ENCODE results near the gene ZNF586.
"Not testable (repeated sequence)": the region's sequence is repeated elsewhere in the genome, so short reads cannot be mapped to it uniquely, and the experiment has no call there.

Gene ZNF586

GRCh38 chr19:57817976-57818375, 48.5 kb downstream of the ZNF586 start:
- no peak for TF ChIP-seq CTCF (IDR thresholded peaks at IDR 0.05; ENCODE audit: insufficient read depth, low read depth, low read length, missing control alignments)
- no peak overlapping the region for H3K4me3 ChIP-seq (ENCODE audit: low read depth, low read length)
- no peak for DNase-seq (ENCODE audit: low read depth)

- H3K4me3 ChIP-seq (ENCODE audit: low read depth, low read length): no peak overlapping the region
- no peak for TF ChIP-seq CTCF (IDR thresholded peaks at IDR 0.05; ENCODE audit: insufficient read depth, low read depth, low read length, missing control alignments)
- DNase-seq (ENCODE audit: low read depth): no peak
Observed at GRCh38 chr19:57818378-57818777, 48.9 kb downstream of the ZNF586 start.

DNA sequence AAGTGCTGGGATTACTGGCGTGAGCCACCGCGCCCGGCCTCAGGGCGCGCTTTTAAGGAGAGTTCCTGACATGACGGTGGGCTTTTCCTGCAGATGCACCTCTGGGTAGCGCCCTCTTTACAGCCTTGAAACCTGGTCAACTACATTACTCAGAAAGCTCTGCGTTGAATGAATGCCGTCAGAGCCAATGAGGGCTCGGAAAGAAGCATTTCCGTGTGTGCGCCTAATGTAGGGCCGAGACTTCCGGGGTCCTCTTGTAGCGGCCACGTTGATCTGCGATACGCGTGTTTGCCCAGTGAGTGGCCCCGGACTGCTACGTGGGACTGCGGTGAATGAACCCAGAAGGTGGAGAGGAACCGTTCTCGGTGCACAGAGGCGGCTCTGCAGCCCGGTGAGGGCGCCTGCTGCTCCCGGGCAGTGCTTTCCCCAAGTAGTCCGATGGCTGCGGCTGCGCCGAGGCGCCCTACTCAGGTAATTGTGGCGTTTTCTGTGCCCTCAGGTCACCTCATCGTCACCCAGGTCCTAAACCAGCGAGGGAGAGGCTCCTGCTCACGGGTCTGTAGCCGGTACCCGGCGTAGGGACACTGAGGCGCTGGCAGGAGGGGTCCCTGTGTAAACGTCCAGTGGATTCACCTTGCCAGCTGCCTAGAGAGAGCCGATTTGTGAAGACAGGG, 50.1 kb downstream of the ZNF586 start:
- TF ChIP-seq CTCF (IDR thresholded peaks at IDR 0.05; ENCODE audit: insufficient read depth, low read depth, low read length, missing control alignments): no peak
- H3K4me3 ChIP-seq (ENCODE audit: low read depth, low read length): peak overlapping the region; percentile 56
- DNase-seq (ENCODE audit: low read depth): peak; percentile 96

DNA sequence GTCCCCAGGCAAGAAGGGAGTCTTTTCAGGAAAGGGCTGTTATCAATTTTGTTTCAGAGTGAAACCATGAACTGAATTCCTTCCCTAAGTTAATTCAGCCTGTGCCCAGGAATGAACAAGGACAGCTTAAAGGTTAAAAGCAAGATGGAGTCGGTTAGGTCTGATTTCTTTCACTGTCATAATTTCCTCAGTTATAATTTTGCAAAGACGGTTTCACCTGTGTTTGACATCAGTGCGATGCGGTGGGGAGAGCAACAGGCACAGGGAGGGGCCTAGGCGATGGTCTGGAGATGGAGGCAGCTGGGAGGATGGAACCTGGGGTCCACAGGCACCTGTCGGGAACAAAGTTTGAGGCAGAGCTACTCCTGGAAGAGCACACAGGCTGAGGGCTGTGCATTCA, 51.1 kb downstream of the ZNF586 start:
- DNase-seq (ENCODE audit: low read depth): no peak
- H3K4me3 ChIP-seq (ENCODE audit: low read depth, low read length): peak overlapping the region; percentile 56
- no peak for TF ChIP-seq CTCF (IDR thresholded peaks at IDR 0.05; ENCODE audit: insufficient read depth, low read depth, low read length, missing control alignments)

GRCh38 chr19:57821095-57821494, 51.6 kb downstream of the ZNF586 start:
- H3K4me3 ChIP-seq (ENCODE audit: low read depth, low read length): peak overlapping the region; percentile 56
- DNase-seq (ENCODE audit: low read depth): not testable (repeated sequence)

- DNase-seq (ENCODE audit: low read depth); H3K4me3 ChIP-seq (ENCODE audit: low read depth, low read length): not testable (repeated sequence)
Observed at GRCh38 chr19:57821501-57821900, 52.0 kb downstream of the ZNF586 start.

DNA sequence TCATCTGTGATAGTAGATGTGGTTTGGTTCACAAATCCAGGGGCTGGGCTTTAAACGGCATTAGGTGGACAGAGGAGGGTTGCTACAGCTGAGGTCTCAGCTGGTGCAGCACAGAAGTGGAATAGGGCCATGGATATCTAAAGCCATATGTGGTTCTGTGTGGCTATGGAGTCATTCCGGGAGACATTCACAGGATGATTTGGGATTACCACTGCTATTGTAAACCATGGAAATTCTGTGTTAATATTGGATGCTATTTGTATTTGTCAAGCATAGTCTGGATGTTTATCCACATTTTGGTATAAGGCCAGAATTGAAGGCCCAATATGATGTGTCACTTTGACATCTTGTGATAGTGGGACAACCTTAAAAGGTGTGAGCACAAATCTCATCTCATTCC, 53.7 kb downstream of the ZNF586 start:
- DNase-seq (ENCODE audit: low read depth); H3K4me3 ChIP-seq (ENCODE audit: low read depth, low read length): not testable (repeated sequence)

DNA sequence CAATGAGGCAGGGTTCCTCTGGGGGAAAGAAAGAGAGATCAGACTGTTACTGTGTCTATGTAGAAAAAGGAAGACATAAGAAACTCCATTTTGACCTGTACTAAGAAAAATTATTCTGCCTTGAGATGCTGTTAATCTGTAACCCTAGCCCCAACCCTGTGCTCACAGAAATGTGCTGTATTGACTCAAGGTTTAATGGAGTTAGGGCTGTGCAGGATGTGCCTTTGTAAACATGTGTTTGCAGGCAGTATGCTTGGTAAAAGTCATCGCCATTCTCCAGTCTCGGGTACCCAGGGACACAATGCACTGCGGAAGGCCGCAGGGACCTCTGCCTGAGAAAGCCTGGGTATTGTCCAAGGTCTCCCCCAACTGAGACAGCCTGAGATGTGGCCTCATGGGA, 54.1 kb downstream of the ZNF586 start:
- not testable (repeated sequence) for DNase-seq (ENCODE audit: low read depth); H3K4me3 ChIP-seq (ENCODE audit: low read depth, low read length)

DNA sequence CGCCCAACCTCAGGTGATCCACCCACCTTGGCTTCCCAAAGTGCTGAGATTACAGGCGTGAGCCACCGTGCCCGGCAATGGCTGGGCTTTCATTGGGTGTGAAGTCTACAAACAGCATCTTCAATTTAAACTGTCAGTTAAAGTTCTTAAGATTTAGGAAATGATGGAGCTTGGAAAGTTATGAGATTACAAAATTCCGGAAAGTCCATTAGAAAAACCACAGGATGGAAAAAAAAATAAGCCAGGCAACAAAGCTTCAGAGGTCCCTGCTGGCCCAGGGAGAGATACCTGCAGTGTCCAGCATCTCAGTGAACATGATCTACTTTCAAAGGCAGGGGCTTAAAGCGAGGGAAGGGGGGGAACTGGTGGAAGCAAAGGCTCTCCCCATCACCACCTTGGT, 56.0 kb downstream of the ZNF586 start:
- no peak overlapping the region for H3K4me3 ChIP-seq (ENCODE audit: low read depth, low read length)
- no peak for DNase-seq (ENCODE audit: low read depth)
- TF ChIP-seq CTCF (IDR thresholded peaks at IDR 0.05; ENCODE audit: insufficient read depth, low read depth, low read length, missing control alignments): no peak
